Measurements from ENCODE around the gene METAP1. TPM values are rescaled to one million over a fixed set of nuclear protein-coding genes. Genes with fewer than 3 reads are reported as not detected.

METAP1 gene
- total and polyA plus RNA-seq, 2 donors (not counting 1 experiment from before 2014, with no cell fraction given), result 38.5 to 76.4 TPM

GRCh38 chr4:99077177-99077576, 81.7 kb downstream of the METAP1 start:
- H3K4me1 ChIP-seq (ENCODE audit: control insufficient read depth, extremely low read depth, insufficient read depth, low read length), result no peaks in the 10 kb centered on the region
- H2AFZ ChIP-seq (ENCODE audit: low read length), result no peak overlapping the region
- no peak overlapping the region for H3K9ac ChIP-seq (ENCODE audit: insufficient read depth, low read length)
- H3K4me2 ChIP-seq (ENCODE audit: extremely low read depth, insufficient read depth, low read length), result no peak overlapping the region
- no peaks in the 10 kb centered on the region for H3K9me3 ChIP-seq (ENCODE audit: control insufficient read depth, insufficient read depth, low read depth, low read length)
- H3K36me3 ChIP-seq (ENCODE audit: control insufficient read depth, insufficient read depth, low read length), result peaks cover 21% of the 10 kb centered on the region
- no peak overlapping the region for H3K27ac ChIP-seq (ENCODE audit: insufficient read depth, low read length)
- H4K20me1 ChIP-seq (ENCODE audit: control insufficient read depth, extremely low read depth, insufficient read depth, low read length), result no peaks in the 10 kb centered on the region
- no peak overlapping the region for H3K4me3 ChIP-seq (replicated peaks in 1 of 4; ENCODE audit: control extremely low read depth in 1 of 4, insufficient read depth in 1 of 4, low read depth in 3 of 4, low read length in 4 of 4)
- H3K79me2 ChIP-seq (ENCODE audit: control insufficient read depth, insufficient read depth, low read length), result peaks cover 12% of the 10 kb centered on the region
- DNase-seq (ENCODE audit: low read depth in 2 of 2), result no peak
- no peak for TF ChIP-seq EZH2 (IDR thresholded peaks at IDR 0.05; ENCODE audit: low read length, missing control alignments)
- TF ChIP-seq, protein P1, sequence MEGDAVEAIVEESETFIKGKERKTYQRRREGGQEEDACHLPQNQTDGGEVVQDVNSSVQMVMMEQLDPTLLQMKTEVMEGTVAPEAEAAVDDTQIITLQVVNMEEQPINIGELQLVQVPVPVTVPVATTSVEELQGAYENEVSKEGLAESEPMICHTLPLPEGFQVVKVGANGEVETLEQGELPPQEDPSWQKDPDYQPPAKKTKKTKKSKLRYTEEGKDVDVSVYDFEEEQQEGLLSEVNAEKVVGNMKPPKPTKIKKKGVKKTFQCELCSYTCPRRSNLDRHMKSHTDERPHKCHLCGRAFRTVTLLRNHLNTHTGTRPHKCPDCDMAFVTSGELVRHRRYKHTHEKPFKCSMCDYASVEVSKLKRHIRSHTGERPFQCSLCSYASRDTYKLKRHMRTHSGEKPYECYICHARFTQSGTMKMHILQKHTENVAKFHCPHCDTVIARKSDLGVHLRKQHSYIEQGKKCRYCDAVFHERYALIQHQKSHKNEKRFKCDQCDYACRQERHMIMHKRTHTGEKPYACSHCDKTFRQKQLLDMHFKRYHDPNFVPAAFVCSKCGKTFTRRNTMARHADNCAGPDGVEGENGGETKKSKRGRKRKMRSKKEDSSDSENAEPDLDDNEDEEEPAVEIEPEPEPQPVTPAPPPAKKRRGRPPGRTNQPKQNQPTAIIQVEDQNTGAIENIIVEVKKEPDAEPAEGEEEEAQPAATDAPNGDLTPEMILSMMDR (conservative IDR thresholded peaks at IDR 0.05 in 1 of 2, IDR thresholded peaks at IDR 0.05 in 1 of 2; ENCODE audit: low read depth in 1 of 2, low read length in 2 of 2), result no peak
- H3K27me3 ChIP-seq (ENCODE audit: control insufficient read depth, insufficient read depth, low read length), result no peaks in the 10 kb centered on the region

DNA sequence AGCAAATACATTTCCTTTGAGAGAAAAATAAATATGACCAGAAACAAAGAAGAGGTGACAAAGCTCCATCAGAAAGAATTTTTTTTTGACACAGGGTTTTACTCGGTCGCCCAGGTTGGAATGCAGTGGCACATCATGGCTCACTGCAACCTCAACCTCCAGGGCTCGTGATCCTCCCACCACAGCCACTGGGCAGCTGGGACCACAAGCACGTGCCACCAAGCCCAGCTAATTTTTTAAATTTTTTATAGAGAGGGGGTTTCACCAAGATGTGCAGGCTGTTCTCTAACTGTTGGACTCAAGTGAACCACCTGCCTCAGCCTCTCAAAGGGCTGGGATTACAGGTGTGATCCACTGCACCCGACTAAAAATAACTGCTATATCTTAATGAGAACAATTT, 82.8 kb downstream of the METAP1 start:
- Histone ChIP-seq H3K9me3 (ENCODE audit: control insufficient read depth, insufficient read depth, low read depth, low read length) (no peaks in the 10 kb centered on the region), H3K36me3 (ENCODE audit: control insufficient read depth, insufficient read depth, low read length) (peaks cover 23% of the 10 kb centered on the region), H3K27me3 (ENCODE audit: control insufficient read depth, insufficient read depth, low read length) (no peaks in the 10 kb centered on the region), H2AFZ (ENCODE audit: low read length) (no peak overlapping the region), H3K4me1 (ENCODE audit: control insufficient read depth, extremely low read depth, insufficient read depth, low read length) (no peaks in the 10 kb centered on the region), H3K79me2 (ENCODE audit: control insufficient read depth, insufficient read depth, low read length) (peaks cover 18% of the 10 kb centered on the region), H3K4me3 (replicated peaks in 1 of 4; ENCODE audit: control extremely low read depth in 1 of 4, insufficient read depth in 1 of 4, low read depth in 3 of 4, low read length in 4 of 4) (no peak overlapping the region), H3K27ac (ENCODE audit: insufficient read depth, low read length) (no peak overlapping the region), H3K4me2 (ENCODE audit: extremely low read depth, insufficient read depth, low read length) (no peak overlapping the region), H4K20me1 (ENCODE audit: control insufficient read depth, extremely low read depth, insufficient read depth, low read length) (no peaks in the 10 kb centered on the region), H3K9ac (ENCODE audit: insufficient read depth, low read length) (no peak overlapping the region)
- no peak for DNase-seq (ENCODE audit: low read depth in 2 of 2)
- TF ChIP-seq, protein P1 (conservative IDR thresholded peaks at IDR 0.05 in 1 of 2, IDR thresholded peaks at IDR 0.05 in 1 of 2; ENCODE audit: low read depth in 1 of 2, low read length in 2 of 2), result no peak
- no peak for TF ChIP-seq EZH2 (IDR thresholded peaks at IDR 0.05; ENCODE audit: low read length, missing control alignments)

DNA sequence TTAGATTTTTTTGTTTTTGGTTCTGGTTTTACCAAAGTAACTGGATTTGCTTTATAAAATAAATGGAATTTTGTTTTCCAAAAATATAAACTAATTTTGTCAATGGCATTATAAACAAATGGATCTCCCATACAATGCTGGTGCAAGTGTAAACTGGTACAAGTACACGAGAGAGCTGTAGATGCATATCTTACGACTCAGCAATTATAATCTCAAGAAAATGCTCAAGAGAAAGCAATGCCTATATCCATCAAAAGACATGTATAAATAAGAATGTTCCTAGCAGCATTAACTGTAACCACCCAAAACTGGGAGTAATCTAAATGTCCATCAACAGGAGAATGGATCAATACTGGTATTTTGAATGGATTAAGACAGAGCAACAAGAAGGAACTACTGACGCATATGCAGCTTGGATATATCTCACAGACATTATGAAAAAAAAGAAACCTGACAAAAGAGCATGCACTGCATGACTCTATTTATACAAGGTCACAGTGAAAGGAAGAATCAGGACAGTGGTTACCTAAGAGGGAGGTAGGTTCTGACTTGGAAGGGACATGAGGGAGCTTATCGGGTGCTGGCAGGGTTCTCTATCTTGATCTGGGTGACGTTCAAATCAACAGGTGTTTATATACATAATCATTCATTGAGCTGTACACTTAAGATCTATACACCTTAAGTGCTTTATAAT, 83.6 kb downstream of the METAP1 start:
- Histone ChIP-seq H3K9ac (ENCODE audit: insufficient read depth, low read length) (no peak overlapping the region), H3K4me2 (ENCODE audit: extremely low read depth, insufficient read depth, low read length) (no peak overlapping the region), H3K4me3 (replicated peaks in 1 of 4; ENCODE audit: control extremely low read depth in 1 of 4, insufficient read depth in 1 of 4, low read depth in 3 of 4, low read length in 4 of 4) (no peak overlapping the region), H3K36me3 (ENCODE audit: control insufficient read depth, insufficient read depth, low read length) (peaks cover 25% of the 10 kb centered on the region), H2AFZ (ENCODE audit: low read length) (no peak overlapping the region), H3K9me3 (ENCODE audit: control insufficient read depth, insufficient read depth, low read depth, low read length) (no peaks in the 10 kb centered on the region), H3K27me3 (ENCODE audit: control insufficient read depth, insufficient read depth, low read length) (no peaks in the 10 kb centered on the region), H3K79me2 (ENCODE audit: control insufficient read depth, insufficient read depth, low read length) (peaks cover 22% of the 10 kb centered on the region), H3K4me1 (ENCODE audit: control insufficient read depth, extremely low read depth, insufficient read depth, low read length) (no peaks in the 10 kb centered on the region), H3K27ac (ENCODE audit: insufficient read depth, low read length) (no peak overlapping the region), H4K20me1 (ENCODE audit: control insufficient read depth, extremely low read depth, insufficient read depth, low read length) (no peaks in the 10 kb centered on the region)
- no peak for DNase-seq (ENCODE audit: low read depth in 2 of 2)
- TF ChIP-seq, protein P1 (conservative IDR thresholded peaks at IDR 0.05 in 1 of 2, IDR thresholded peaks at IDR 0.05 in 1 of 2; ENCODE audit: low read depth in 1 of 2, low read length in 2 of 2), result no peak
- TF ChIP-seq EZH2 (IDR thresholded peaks at IDR 0.05; ENCODE audit: low read length, missing control alignments), result no peak
